H1 (cell line): Measurements from ENCODE around the gene BCL2A1. TPM values are rescaled to one million over a fixed set of nuclear protein-coding genes. Genes with fewer than 3 reads are reported as not detected.
A peak's percentile ranks its signal among the peaks of the same experiment; 100 is the strongest.

Experiments used
- ASH2L ChIP-seq: fragments of 200-600, 300-600 bp; sonication (generic); IDR thresholded peaks from one replicate; pipeline ENCODE4 v1.7.1; 2017; ENCODE audit warnings: low read length
- ATF2 ChIP-seq: IDR thresholded peaks from 2 replicates; pipeline ENCODE4 v1.6.1; 2012; ENCODE audit warnings: low read length, inconsistent platforms
- BACH1 ChIP-seq: IDR thresholded peaks from 2 replicates; pipeline ENCODE4 v1.6.1; 2012; ENCODE audit warnings: low read length, improper control_type of control experiment
- BCL11A ChIP-seq, 2 experiments: IDR thresholded peaks; one replicate each; pipeline ENCODE4 v1.6.1; 2011; ENCODE audit warnings: low read depth in 2 of 2, low read length in 2 of 2, mild to moderate bottlenecking in 2 of 2
- CEBPB ChIP-seq: IDR thresholded peaks from 2 replicates; pipeline ENCODE4 v1.6.1; 2012; ENCODE audit warnings: low read depth, low read length
- CHD1 ChIP-seq: IDR thresholded peaks from 2 replicates; pipeline ENCODE4 v1.6.1; 2012; ENCODE audit warnings: low read depth, low read length, improper control_type of control experiment
- E2F6 ChIP-seq: IDR thresholded peaks from 2 replicates; pipeline ENCODE4 v1.6.1; 2012; ENCODE audit warnings: inconsistent platforms
- EGR1 ChIP-seq: IDR thresholded peaks from 2 replicates; pipeline ENCODE4 v1.6.1; 2011; ENCODE audit warnings: low read depth, low read length, borderline replicate concordance
- FOSL1 ChIP-seq: IDR thresholded peaks from 2 replicates; pipeline ENCODE4 v1.6.1; 2011; ENCODE audit warnings: mild to moderate bottlenecking, low read depth, low read length, moderate library complexity; ENCODE audit not compliant: insufficient read depth
- HDAC6 ChIP-seq: IDR thresholded peaks from one replicate; pipeline ENCODE4 v1.7.1; 2012; ENCODE audit warnings: low read depth, mild to moderate bottlenecking, inconsistent platforms, low read length, moderate library complexity
- KDM1A ChIP-seq: fragments of 200-600, 300-600 bp; sonication (generic); IDR thresholded peaks from 2 replicates; pipeline ENCODE4 v1.7.1; 2016; ENCODE audit warnings: mild to moderate bottlenecking, low read length, borderline replicate concordance
- MAX ChIP-seq: IDR thresholded peaks from 2 replicates; pipeline ENCODE4 v1.6.1; 2012; ENCODE audit warnings: inconsistent platforms
- NANOG ChIP-seq: IDR thresholded peaks from 2 replicates; pipeline ENCODE4 v1.6.1; 2011; ENCODE audit warnings: low read length, low read depth, mild to moderate bottlenecking, inconsistent platforms; ENCODE audit not compliant: insufficient read depth, poor library complexity, severe bottlenecking
- PHF8 ChIP-seq: fragments of 200-600 bp; sonication (generic); conservative IDR thresholded peaks from 2 replicates; pipeline ENCODE4 v1.7.1; 2012; ENCODE audit warnings: low read depth, mild to moderate bottlenecking, inconsistent platforms, low read length, moderate library complexity
- POLR2A ChIP-seq, 2 experiments: IDR thresholded peaks; 1 replicate in 1 of 2; 2 replicates in 1 of 2; pipeline ENCODE4 v1.6.1; 2011; ENCODE audit warnings: low read depth in 2 of 2, low read length in 2 of 2, mild to moderate bottlenecking in 2 of 2; ENCODE audit errors: control extremely low read depth in 1 of 2
- POLR2AphosphoS5 ChIP-seq: IDR thresholded peaks from 2 replicates; pipeline ENCODE4 v1.6.1; 2011; ENCODE audit warnings: low read depth, low read length
- RAD21 ChIP-seq, 2 experiments: IDR thresholded peaks in 1 of 2; conservative IDR thresholded peaks in 1 of 2; 2 replicates each; pipeline ENCODE4 v1.6.1; 2011; ENCODE audit warnings: low read depth in 2 of 2, low read length in 2 of 2, improper control_type of control experiment in 1 of 2, inconsistent platforms in 1 of 2, mild to moderate bottlenecking in 1 of 2, moderate library complexity in 1 of 2
- RBBP5 ChIP-seq: IDR thresholded peaks from 2 replicates; pipeline ENCODE4 v1.7.1; 2012; ENCODE audit warnings: low read depth, mild to moderate bottlenecking, inconsistent platforms, low read length, moderate library complexity, borderline replicate concordance
- RXRA ChIP-seq: IDR thresholded peaks from 2 replicates; pipeline ENCODE4 v1.6.1; 2011; ENCODE audit warnings: low read depth, mild to moderate bottlenecking, low read length, moderate library complexity; ENCODE audit not compliant: insufficient read depth
- SP2 ChIP-seq: IDR thresholded peaks from 2 replicates; pipeline ENCODE4 v1.6.1; 2012; ENCODE audit warnings: mild to moderate bottlenecking, low read length, inconsistent platforms
- SP4 ChIP-seq: IDR thresholded peaks from 2 replicates; pipeline ENCODE4 v1.6.1; 2012; ENCODE audit warnings: low read length, inconsistent platforms
- SRF ChIP-seq: IDR thresholded peaks from 2 replicates; pipeline ENCODE4 v1.6.1; 2011; ENCODE audit warnings: mild to moderate bottlenecking, low read depth, low read length, moderate library complexity
- TCF12 ChIP-seq: IDR thresholded peaks from 2 replicates; pipeline ENCODE4 v1.6.1; 2011; ENCODE audit warnings: low read depth, mild to moderate bottlenecking, low read length
- polyA plus RNA-seq, 7 experiments: library from polyadenylated mRNA; depleted of rRNA in 3 of 7; stranded (reverse) in 5 of 7; unstranded in 2 of 7; fragments of >200 nt in 5 of 7; fragments of 200-250 nt in 2 of 7; gene quantifications; 1 replicate in 5 of 7; 2 replicates in 1 of 7; 4 replicates in 1 of 7; pipeline versions ENCODE4 v1.2.1 to v1.2.3, GENCODE V29; 2011 to 2013; ENCODE audit warnings: missing spikeins in 2 of 7, mixed read lengths in 2 of 7
- total RNA-seq: library from RNA; stranded (reverse); fragmentation: NEBNext Ultra II Directional; extraction: Animal tissue kit (Norgen Biotek cat#: 25700); gene quantifications from 2 replicates; pipeline ENCODE4 v1.2.1, GENCODE V29; 2021

Gene BCL2A1
- total and polyA plus RNA-seq, 2 of the 8 experiments (the other 6 are each of a cell fraction or from before 2014, with no cell fraction given) = not detected

GRCh38 chr15:79922512-79923078 is 48.4 kb downstream of the BCL2A1 start (continued):
- TF ChIP-seq RAD21 (IDR thresholded peaks at IDR 0.05 in 1 of 2, conservative IDR thresholded peaks at IDR 0.05 in 1 of 2; ENCODE audit: low read depth in 2 of 2, low read length in 2 of 2) = no peak
- no peak for TF ChIP-seq E2F6
- TF ChIP-seq RBBP5 = no peak
- no peak for TF ChIP-seq RXRA
- no peak for TF ChIP-seq KDM1A
- no peak for TF ChIP-seq SRF
- TF ChIP-seq FOSL1 = no peak
- TF ChIP-seq PHF8 = 0 out of 2 replicates have a peak, but pooled peaks have one; percentile 9
- TF ChIP-seq SP4 = no peak
- no peak for TF ChIP-seq ATF2
- peak; percentile 62 for TF ChIP-seq POLR2AphosphoS5
- TF ChIP-seq CHD1 = no peak
- TF ChIP-seq CEBPB = no peak
- no peak for TF ChIP-seq ASH2L
- no peak for TF ChIP-seq NANOG
- TF ChIP-seq EGR1 = no peak
- peak; percentile 49; the same call in 1 of the 2 replicates for TF ChIP-seq MAX
- no peak for TF ChIP-seq SP2
- TF ChIP-seq BACH1 = no peak
- TF ChIP-seq POLR2A (IDR thresholded peaks at IDR 0.05; ENCODE audit: control extremely low read depth in 1 of 2, low read depth in 2 of 2, low read length in 2 of 2) = peak in 1 of 2 experiments; percentile 53
- no peak for TF ChIP-seq TCF12
- no peak for TF ChIP-seq BCL11A (IDR thresholded peaks at IDR 0.05; ENCODE audit: low read depth in 2 of 2, low read length in 2 of 2)
- no peak for TF ChIP-seq HDAC6
